ENCODE results near the gene PRPF19.

GRCh38 chr11:60849641-60850520, 56.5 kb downstream of the PRPF19 start:
- TF ChIP-seq ZBTB33 (IDR thresholded peaks at IDR 0.05; ENCODE audit: borderline replicate concordance, low read depth): no peak
- TF ChIP-seq, protein P1, sequence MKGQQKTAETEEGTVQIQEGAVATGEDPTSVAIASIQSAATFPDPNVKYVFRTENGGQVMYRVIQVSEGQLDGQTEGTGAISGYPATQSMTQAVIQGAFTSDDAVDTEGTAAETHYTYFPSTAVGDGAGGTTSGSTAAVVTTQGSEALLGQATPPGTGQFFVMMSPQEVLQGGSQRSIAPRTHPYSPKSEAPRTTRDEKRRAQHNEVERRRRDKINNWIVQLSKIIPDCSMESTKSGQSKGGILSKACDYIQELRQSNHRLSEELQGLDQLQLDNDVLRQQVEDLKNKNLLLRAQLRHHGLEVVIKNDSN (IDR thresholded peaks at IDR 0.05; ENCODE audit: borderline replicate concordance, low read depth): no peak
- TF ChIP-seq YY1 (IDR thresholded peaks at IDR 0.05; ENCODE audit: low read depth): no peak
- no peak for TF ChIP-seq MAX (IDR thresholded peaks at IDR 0.05; ENCODE audit: low read depth)
- no peak for TF ChIP-seq CHD2 (IDR thresholded peaks at IDR 0.05; ENCODE audit: low read length, partially characterized antibody)
- TF ChIP-seq RAD21 (IDR thresholded peaks at IDR 0.05; ENCODE audit: low read length): no peak
- TF ChIP-seq, protein P2, sequence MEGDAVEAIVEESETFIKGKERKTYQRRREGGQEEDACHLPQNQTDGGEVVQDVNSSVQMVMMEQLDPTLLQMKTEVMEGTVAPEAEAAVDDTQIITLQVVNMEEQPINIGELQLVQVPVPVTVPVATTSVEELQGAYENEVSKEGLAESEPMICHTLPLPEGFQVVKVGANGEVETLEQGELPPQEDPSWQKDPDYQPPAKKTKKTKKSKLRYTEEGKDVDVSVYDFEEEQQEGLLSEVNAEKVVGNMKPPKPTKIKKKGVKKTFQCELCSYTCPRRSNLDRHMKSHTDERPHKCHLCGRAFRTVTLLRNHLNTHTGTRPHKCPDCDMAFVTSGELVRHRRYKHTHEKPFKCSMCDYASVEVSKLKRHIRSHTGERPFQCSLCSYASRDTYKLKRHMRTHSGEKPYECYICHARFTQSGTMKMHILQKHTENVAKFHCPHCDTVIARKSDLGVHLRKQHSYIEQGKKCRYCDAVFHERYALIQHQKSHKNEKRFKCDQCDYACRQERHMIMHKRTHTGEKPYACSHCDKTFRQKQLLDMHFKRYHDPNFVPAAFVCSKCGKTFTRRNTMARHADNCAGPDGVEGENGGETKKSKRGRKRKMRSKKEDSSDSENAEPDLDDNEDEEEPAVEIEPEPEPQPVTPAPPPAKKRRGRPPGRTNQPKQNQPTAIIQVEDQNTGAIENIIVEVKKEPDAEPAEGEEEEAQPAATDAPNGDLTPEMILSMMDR (IDR thresholded peaks at IDR 0.05): no peak
- TF ChIP-seq, protein P3, sequence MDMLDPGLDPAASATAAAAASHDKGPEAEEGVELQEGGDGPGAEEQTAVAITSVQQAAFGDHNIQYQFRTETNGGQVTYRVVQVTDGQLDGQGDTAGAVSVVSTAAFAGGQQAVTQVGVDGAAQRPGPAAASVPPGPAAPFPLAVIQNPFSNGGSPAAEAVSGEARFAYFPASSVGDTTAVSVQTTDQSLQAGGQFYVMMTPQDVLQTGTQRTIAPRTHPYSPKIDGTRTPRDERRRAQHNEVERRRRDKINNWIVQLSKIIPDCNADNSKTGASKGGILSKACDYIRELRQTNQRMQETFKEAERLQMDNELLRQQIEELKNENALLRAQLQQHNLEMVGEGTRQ (IDR thresholded peaks at IDR 0.05; ENCODE audit: borderline replicate concordance, low read depth, low read length): no peak
- TF ChIP-seq RXRA (IDR thresholded peaks at IDR 0.05; ENCODE audit: borderline replicate concordance, low read depth): no peak
- no peak for TF ChIP-seq MEF2A (IDR thresholded peaks at IDR 0.05; ENCODE audit: borderline replicate concordance, low read depth)
- no peak for TF ChIP-seq MXI1 (IDR thresholded peaks at IDR 0.05; ENCODE audit: low read depth, low read length)
